Measurements from ENCODE around the gene MDH2. TPM values are rescaled to one million over a fixed set of nuclear protein-coding genes. Genes with fewer than 3 reads are reported as not detected.
"Not testable (repeated sequence)": the region's sequence is repeated elsewhere in the genome, so short reads cannot be mapped to it uniquely, and the experiment has no call there.

Gene MDH2
- total RNA-seq, 1 donor from 2014 or later = 81.8 TPM

DNA sequence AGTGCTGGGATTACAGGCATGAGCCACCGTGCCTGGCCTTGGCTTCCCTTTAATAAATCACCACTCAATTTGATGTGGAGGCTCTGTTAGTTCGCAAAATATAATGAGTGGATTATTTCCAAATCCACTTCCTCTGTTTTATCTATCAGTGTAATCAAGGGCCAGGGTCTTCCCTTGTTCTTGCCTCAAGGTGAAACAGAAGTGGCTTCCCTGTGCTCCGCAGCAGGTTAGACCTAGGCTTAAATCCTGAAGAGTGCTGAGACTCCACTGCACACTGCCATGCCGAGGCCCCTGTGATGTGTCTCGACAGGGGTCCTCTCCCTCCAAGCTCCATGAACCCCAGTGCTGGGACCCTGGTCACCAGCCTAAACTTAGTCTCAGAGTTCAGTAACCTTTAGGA, 59.0 kb downstream of the MDH2 start:
- H3K27me3 ChIP-seq = no peaks in the 10 kb centered on the region
- H3K9me3 ChIP-seq = no peaks in the 10 kb centered on the region
- DNase-seq (ENCODE audit: extremely low spot score in 2 of 2) = no peak
- no peak overlapping the region for H3K27ac ChIP-seq
- H3K4me1 ChIP-seq = peaks cover 21% of the 10 kb centered on the region
- no peak overlapping the region for H3K4me3 ChIP-seq
- no peak for TF ChIP-seq POLR2AphosphoS5 (IDR thresholded peaks at IDR 0.05; ENCODE audit: insufficient read depth in 1 of 2, low read depth in 1 of 2)
- TF ChIP-seq POLR2A (IDR thresholded peaks at IDR 0.05) = no peak
- TF ChIP-seq, protein P1, sequence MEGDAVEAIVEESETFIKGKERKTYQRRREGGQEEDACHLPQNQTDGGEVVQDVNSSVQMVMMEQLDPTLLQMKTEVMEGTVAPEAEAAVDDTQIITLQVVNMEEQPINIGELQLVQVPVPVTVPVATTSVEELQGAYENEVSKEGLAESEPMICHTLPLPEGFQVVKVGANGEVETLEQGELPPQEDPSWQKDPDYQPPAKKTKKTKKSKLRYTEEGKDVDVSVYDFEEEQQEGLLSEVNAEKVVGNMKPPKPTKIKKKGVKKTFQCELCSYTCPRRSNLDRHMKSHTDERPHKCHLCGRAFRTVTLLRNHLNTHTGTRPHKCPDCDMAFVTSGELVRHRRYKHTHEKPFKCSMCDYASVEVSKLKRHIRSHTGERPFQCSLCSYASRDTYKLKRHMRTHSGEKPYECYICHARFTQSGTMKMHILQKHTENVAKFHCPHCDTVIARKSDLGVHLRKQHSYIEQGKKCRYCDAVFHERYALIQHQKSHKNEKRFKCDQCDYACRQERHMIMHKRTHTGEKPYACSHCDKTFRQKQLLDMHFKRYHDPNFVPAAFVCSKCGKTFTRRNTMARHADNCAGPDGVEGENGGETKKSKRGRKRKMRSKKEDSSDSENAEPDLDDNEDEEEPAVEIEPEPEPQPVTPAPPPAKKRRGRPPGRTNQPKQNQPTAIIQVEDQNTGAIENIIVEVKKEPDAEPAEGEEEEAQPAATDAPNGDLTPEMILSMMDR (IDR thresholded peaks at IDR 0.05) = no peak
- intact Hi-C loops (cut with DNase I) = loop anchor here (5.0 kb wide), 1 partner anchor 1475 kb away; no protein-coding TSS in a partner anchor
- H3K36me3 ChIP-seq = no peaks in the 10 kb centered on the region

DNA sequence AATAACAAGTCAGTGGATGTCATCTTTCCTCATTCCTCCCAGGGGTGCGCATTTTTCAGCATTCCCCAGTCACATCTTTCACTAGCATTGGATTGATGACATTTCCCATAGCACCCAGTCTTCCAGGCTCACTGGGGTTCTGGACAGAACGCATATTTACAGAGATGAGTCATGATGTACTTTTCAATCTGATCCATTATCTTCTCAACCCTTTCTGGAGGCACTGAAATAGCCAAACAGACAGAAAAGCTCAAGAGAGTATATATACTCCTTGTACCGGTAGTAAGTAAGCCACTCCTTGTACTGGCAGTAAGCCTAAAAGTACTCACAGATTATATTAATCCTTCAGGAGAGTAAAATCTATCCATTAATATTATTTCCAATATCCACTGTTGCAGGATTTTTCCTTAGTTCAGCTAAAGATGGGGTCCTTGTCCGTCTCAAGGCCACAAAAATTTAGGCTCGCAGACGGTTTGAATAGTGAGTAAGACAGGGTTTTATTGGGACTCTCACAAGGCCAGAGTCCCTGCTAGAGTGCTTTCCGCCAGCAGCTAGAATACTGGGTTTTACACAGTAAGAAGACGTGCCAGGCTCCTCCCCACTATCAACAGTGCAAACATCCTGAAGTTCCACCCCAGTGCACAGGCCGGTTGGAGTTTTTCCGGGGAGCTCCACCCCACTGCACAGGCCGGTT, 60.8 kb downstream of the MDH2 start:
- Histone ChIP-seq H3K4me1 (peaks cover 21% of the 10 kb centered on the region), H3K9me3 (no peaks in the 10 kb centered on the region), H3K4me3 (no peak overlapping the region), H3K27ac (peak overlapping the region; percentile 58), H3K36me3 (no peaks in the 10 kb centered on the region), H3K27me3 (no peaks in the 10 kb centered on the region)
- intact Hi-C loops (cut with DNase I) = loop anchor here (5.0 kb wide), 1 partner anchor 1476 kb away; no protein-coding TSS in a partner anchor
- no peak for TF ChIP-seq POLR2A (IDR thresholded peaks at IDR 0.05)
- TF ChIP-seq POLR2AphosphoS5 (IDR thresholded peaks at IDR 0.05; ENCODE audit: insufficient read depth in 1 of 2, low read depth in 1 of 2) = no peak
- TF ChIP-seq, protein P1 (IDR thresholded peaks at IDR 0.05) = no peak
- DNase-seq (ENCODE audit: extremely low spot score in 2 of 2) = no peak

DNA sequence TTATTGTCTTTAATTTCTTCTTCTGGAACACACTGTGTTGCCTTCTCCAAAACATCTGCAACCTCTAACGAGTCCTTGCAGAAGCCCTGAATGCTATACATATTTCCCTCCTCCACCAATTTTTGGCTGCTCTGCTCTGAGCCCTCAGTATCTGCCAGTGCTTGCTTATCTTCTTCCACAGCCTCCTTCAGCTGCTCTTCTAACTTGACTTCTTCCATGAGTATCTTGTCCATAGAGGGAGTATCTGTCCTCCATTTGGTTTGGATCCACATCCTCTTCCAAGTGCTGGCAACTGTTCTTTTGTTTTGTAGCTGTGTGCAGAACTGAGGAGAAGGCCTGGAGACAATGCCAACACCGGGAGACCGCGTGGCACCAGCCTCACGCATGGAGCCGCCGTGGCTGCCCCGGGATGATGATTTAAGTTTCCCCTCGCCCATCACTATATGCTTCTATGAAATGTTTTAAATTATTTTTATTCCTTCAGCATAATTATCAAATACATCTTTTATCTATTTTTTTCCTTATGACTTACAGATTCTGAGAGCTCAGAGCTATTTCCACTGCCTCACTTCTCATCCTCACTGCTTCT, 65.2 kb downstream of the MDH2 start:
- H3K9me3 ChIP-seq; H3K36me3 ChIP-seq; intact Hi-C loops (cut with DNase I); DNase-seq (ENCODE audit: extremely low spot score in 2 of 2); H3K4me3 ChIP-seq; H3K27ac ChIP-seq; H3K27me3 ChIP-seq: not testable (repeated sequence)
- H3K4me1 ChIP-seq = peaks cover 12% of the 10 kb centered on the region

DNA sequence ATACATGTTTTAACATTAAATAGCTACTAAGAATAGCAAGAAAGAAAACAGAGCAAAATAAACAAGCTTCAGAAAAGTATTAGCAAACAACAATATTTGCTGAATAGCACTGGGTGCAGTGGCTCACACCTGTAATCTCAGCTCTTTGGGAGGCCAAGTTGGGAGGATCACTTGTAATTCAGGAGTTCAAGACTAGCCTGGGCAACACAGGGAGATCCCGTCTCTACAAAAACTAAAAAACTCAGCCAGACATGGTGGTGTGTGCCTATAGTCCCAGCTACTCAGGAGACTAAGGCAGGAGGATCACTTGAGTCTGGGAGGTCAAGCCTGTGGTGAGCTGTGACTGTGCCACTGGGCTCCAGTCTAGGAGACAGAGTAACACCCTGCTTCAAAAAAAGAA, 66.8 kb downstream of the MDH2 start:
- H3K36me3 ChIP-seq; H3K27ac ChIP-seq; intact Hi-C loops (cut with DNase I); DNase-seq (ENCODE audit: extremely low spot score in 2 of 2); H3K9me3 ChIP-seq; H3K4me1 ChIP-seq; H3K27me3 ChIP-seq; H3K4me3 ChIP-seq: not testable (repeated sequence)

Small RNAs within 50 kb of the gene (small RNA-seq; reads per million reads assigned to genes)
- gene RNU6-863P = not detected

Other genes starting within 250 kb of the MDH2 start
- gene CCL24, start 234.3 kb upstream of the MDH2 start, total RNA-seq = not detected
- gene RHBDD2, start 169.1 kb upstream of the MDH2 start, total RNA-seq = 34.1 TPM
- 94.3 TPM for gene POR, start 133.0 kb upstream of the MDH2 start, total RNA-seq
- 45.9 TPM for gene TMEM120A, start 53.5 kb upstream of the MDH2 start, total RNA-seq
- gene STYXL1, start 106 bp upstream of the MDH2 start, total RNA-seq = 27.3 TPM
- 9.8 TPM for gene SRRM3, start 153.8 kb downstream of the MDH2 start, total RNA-seq

Measured in vagina (tissue), 2 donors.